Measurements from ENCODE around the gene SRSF12. TPM values are rescaled to one million over a fixed set of nuclear protein-coding genes. Genes with fewer than 3 reads are reported as not detected.

The SRSF12 gene
- under 1 TPM in 2 of 4 donors, not detected in 2; 0.15 to 0.36 TPM for total RNA-seq

- no peaks in the 10 kb centered on the region for H3K9me3 ChIP-seq
- H3K36me3 ChIP-seq = no peaks in the 10 kb centered on the region
- no peak for TF ChIP-seq EP300 (IDR thresholded peaks at IDR 0.05)
- TF ChIP-seq POLR2A (IDR thresholded peaks at IDR 0.05) = no peak
- no peak for TF ChIP-seq CTCF (IDR thresholded peaks at IDR 0.05)
- TF ChIP-seq POLR2AphosphoS5 (IDR thresholded peaks at IDR 0.05) = no peak
- 0% methylated on average over 40 of the region's 106 CpGs for WGBS
- H3K27ac ChIP-seq = no peak within 1 kb of the TSS
- peak within 1 kb of the TSS; percentile 84 for H3K4me3 ChIP-seq
- H3K27me3 ChIP-seq = no peaks in the 10 kb centered on the region
- no peak for DNase-seq (ENCODE audit: low spot score in 2 of 2)
- peaks cover 14% of the 10 kb centered on the region for H3K4me1 ChIP-seq
Observed at GRCh38 chr6:89117211-89118108, at the start of gene SRSF12. SRSF12 (minus strand) TSS chr6:89118071; CDS start chr6:89117887, 184 bp downstream.

GRCh38 chr6:89162047-89162371 lies 44.1 kb upstream of the SRSF12 start:
- Histone ChIP-seq H3K4me3 (no peak overlapping the region), H3K4me1 (no peaks in the 10 kb centered on the region), H3K27ac (peak overlapping the region; percentile 27), H3K27me3 (no peaks in the 10 kb centered on the region), H3K9me3 (no peaks in the 10 kb centered on the region), H3K36me3 (peaks cover 28% of the 10 kb centered on the region)
- TF ChIP-seq EP300 (IDR thresholded peaks at IDR 0.05) (no peak), POLR2A (IDR thresholded peaks at IDR 0.05) (no peak), CTCF (IDR thresholded peaks at IDR 0.05) (no peak), POLR2AphosphoS5 (IDR thresholded peaks at IDR 0.05) (no peak)
- no peak for DNase-seq (ENCODE audit: low spot score in 2 of 2)
- WGBS = 83% methylated on average over 4 of the region's 4 CpGs

- Histone ChIP-seq H3K27ac (peak overlapping the region; percentile 27), H3K36me3 (peaks cover 28% of the 10 kb centered on the region)
- WGBS = 78% methylated on average over 7 of the region's 7 CpGs
Observed at GRCh38 chr6:89161326-89162046, 43.6 kb upstream of the SRSF12 start.

GRCh38 chr6:89160331-89161092 lies 42.6 kb upstream of the SRSF12 start:
- Histone ChIP-seq H3K27me3 (no peaks in the 10 kb centered on the region), H3K4me3 (no peak overlapping the region), H3K27ac (no peak overlapping the region), H3K36me3 (peaks cover 25% of the 10 kb centered on the region), H3K4me1 (no peaks in the 10 kb centered on the region), H3K9me3 (no peaks in the 10 kb centered on the region)
- DNase-seq (ENCODE audit: low spot score in 2 of 2) = no peak
- TF ChIP-seq POLR2A (IDR thresholded peaks at IDR 0.05) (no peak), CTCF (IDR thresholded peaks at IDR 0.05) (no peak), POLR2AphosphoS5 (IDR thresholded peaks at IDR 0.05) (no peak), EP300 (IDR thresholded peaks at IDR 0.05) (no peak)
- 96% methylated on average over 4 of the region's 4 CpGs for WGBS

More at GRCh38 chr6:89161326-89162046, 43.6 kb upstream of the SRSF12 start:
- TF ChIP-seq POLR2AphosphoS5 (IDR thresholded peaks at IDR 0.05) (no peak), POLR2A (IDR thresholded peaks at IDR 0.05) (no peak), CTCF (IDR thresholded peaks at IDR 0.05) (no peak), EP300 (IDR thresholded peaks at IDR 0.05) (peak; percentile 9)
- no peaks in the 10 kb centered on the region for H3K4me1 ChIP-seq
- no peak overlapping the region for H3K4me3 ChIP-seq
- no peaks in the 10 kb centered on the region for H3K9me3 ChIP-seq
- H3K27me3 ChIP-seq = no peaks in the 10 kb centered on the region
- DNase-seq (ENCODE audit: low spot score in 2 of 2) = no peak

Measured in suprapubic skin (tissue), 4 donors.